Esophagus muscularis mucosa (tissue), 4 donors: Measurements from ENCODE around the gene PRB2. TPM values are rescaled to one million over a fixed set of nuclear protein-coding genes. Genes with fewer than 3 reads are reported as not detected.
"Not testable (repeated sequence)": the region's sequence is repeated elsewhere in the genome, so short reads cannot be mapped to it uniquely, and the experiment has no call there.

ENCODE experiments used
- DNase-seq: peaks from one replicate; pipeline ENCODE4 v3.0.0-alpha.2; 2017; ENCODE audit errors: extremely low spot score
- H3K27ac ChIP-seq, 4 donors: fragments of 200-600 bp; sonication (generic); replicated peaks in 1 of 4; 1 replicate in 3 of 4; 2 replicates in 1 of 4; pipeline ENCODE4 v1.5.1; 2016 to 2019; ENCODE audit warnings: mild to moderate bottlenecking in 1 of 4
- H3K27me3 ChIP-seq, 4 donors: fragments of 200-600 bp; sonication (generic); one replicate each; pipeline versions ENCODE4 v1.5.1 to v1.6.0; 2016 to 2019
- H3K36me3 ChIP-seq, 4 donors: fragments of 200-600 bp; sonication (generic); one replicate each; pipeline ENCODE4 v1.5.1; 2016 to 2019
- H3K4me1 ChIP-seq, 4 donors: fragments of 200-600 bp; sonication (generic); one replicate each; pipeline ENCODE4 v1.5.1; 2016 to 2019
- H3K4me3 ChIP-seq, 4 donors: fragments of 200-600 bp; sonication (generic); 1 replicate in 2 of 4; 2 replicates in 2 of 4; pipeline ENCODE4 v1.5.1; 2016 to 2019; ENCODE audit warnings: mild to moderate bottlenecking in 4 of 4, moderate library complexity in 1 of 4
- H3K9me3 ChIP-seq, 4 donors: fragments of 200-600 bp; sonication (generic); 1 replicate in 3 of 4; 2 replicates in 1 of 4; pipeline ENCODE4 v1.5.1; 2016 to 2019
- EP300 ChIP-seq: sonication (generic); formaldehyde crosslinking; IDR thresholded peaks from one replicate; pipeline ENCODE4 v1.6.1; 2017; ENCODE audit warnings: antibody characterized with exemption
- POLR2A ChIP-seq: fragments of 450-650 bp; IDR thresholded peaks from one replicate; pipeline ENCODE4 v1.6.1; 2017; ENCODE audit warnings: antibody characterized with exemption, moderate library complexity, mild to moderate bottlenecking, low read depth
- POLR2AphosphoS5 ChIP-seq, 2 donors: sonication (generic); formaldehyde crosslinking; IDR thresholded peaks; one replicate each; pipeline ENCODE4 v1.6.1; 2017; ENCODE audit warnings: antibody characterized with exemption in 2 of 2
- WGBS: methylation state at CpG from one replicate; pipeline ENCODE4 v1.1.5; 2018; 5-methylcytosine and 5-hydroxymethylcytosine counted together
- intact Hi-C: fragments of 100-400 bp; cut with DNase I; formaldehyde crosslinking; loops from one replicate; pipeline ENCODE4 v1.15.1; 2023
- total RNA-seq, 4 donors: library from RNA; depleted of rRNA; stranded (reverse); fragments of >200 nt; gene quantifications; one replicate each; pipeline versions ENCODE4 v1.1.0 to v1.2.1, GENCODE V29; 2016
- TF ChIP-seq, protein P1 (sequence below), 3 experiments: fragments of 200-600 bp in 2 of 3; fragments of 450-650 bp in 1 of 3; sonication (generic) in 2 of 3; IDR thresholded peaks; one replicate each; pipeline ENCODE4 v1.5.1; 2017 to 2019; ENCODE audit warnings: antibody characterized with exemption in 3 of 3, mild to moderate bottlenecking in 2 of 3, moderate library complexity in 1 of 3

PRB2 gene
- total RNA-seq, 4 donors from 2014 or later, result not detected

DNA sequence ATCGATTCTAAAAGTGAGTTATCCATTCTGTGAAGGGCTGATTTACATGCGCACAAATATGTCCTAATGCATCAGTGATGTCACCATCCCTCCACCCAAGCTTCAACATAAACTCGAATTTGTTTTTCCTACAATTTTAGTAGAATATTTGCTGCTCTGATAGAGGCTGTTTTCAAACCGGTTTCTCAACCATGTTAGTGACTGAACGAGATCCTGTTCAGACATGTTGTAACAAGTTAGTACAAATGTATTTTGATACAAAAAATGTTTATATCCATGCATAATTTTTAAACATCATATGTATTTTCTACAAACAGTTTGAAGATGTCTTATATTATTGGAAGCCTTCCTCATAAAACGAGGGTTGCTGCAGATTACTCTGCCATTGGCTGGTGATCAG, 12.7 kb upstream of the PRB2 start:
- no peak for DNase-seq
- intact Hi-C loops, result no loop called here
- WGBS, result 84% methylated on average over 6 of the region's 6 CpGs

DNA sequence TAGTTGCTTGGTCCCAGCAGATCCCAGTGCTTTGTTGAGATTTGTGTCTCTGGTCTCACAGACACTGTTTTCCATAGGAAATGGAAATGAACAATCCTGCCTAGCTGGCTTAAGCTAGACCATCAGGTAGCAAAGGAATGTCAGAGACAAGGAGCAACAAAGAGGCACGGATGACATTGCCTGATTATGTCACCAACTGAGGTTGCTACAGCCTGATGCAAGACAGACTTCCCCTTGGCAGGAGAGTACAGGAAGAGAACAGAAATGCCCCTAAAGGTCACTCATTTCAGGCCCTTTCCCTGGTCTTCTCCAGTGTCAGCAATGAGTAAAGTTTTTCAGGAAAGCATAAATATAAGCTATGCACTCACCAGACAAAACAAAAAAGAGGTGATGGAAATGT, 2.0 kb upstream of the PRB2 start:
- no peaks in the 10 kb centered on the region for H3K4me1 ChIP-seq
- H3K36me3 ChIP-seq, result no peaks in the 10 kb centered on the region
- intact Hi-C loops, result no loop called here
- TF ChIP-seq POLR2A (no peak), POLR2AphosphoS5 (IDR thresholded peaks at IDR 0.05) (no peak), EP300 (no peak)
- TF ChIP-seq, protein P1, sequence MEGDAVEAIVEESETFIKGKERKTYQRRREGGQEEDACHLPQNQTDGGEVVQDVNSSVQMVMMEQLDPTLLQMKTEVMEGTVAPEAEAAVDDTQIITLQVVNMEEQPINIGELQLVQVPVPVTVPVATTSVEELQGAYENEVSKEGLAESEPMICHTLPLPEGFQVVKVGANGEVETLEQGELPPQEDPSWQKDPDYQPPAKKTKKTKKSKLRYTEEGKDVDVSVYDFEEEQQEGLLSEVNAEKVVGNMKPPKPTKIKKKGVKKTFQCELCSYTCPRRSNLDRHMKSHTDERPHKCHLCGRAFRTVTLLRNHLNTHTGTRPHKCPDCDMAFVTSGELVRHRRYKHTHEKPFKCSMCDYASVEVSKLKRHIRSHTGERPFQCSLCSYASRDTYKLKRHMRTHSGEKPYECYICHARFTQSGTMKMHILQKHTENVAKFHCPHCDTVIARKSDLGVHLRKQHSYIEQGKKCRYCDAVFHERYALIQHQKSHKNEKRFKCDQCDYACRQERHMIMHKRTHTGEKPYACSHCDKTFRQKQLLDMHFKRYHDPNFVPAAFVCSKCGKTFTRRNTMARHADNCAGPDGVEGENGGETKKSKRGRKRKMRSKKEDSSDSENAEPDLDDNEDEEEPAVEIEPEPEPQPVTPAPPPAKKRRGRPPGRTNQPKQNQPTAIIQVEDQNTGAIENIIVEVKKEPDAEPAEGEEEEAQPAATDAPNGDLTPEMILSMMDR (IDR thresholded peaks at IDR 0.05), result no peak
- no peak overlapping the region for H3K27ac ChIP-seq
- no peak overlapping the region for H3K4me3 ChIP-seq
- H3K27me3 ChIP-seq, result no peaks in the 10 kb centered on the region
- no peak for DNase-seq
- 27% methylated on average over 1 of the region's 1 CpG for WGBS
- H3K9me3 ChIP-seq, result no peaks in the 10 kb centered on the region

More for the DNA sequence above, 12.7 kb upstream of the PRB2 start:
- Histone ChIP-seq H3K27me3 (no peaks in the 10 kb centered on the region), H3K27ac (no peak overlapping the region), H3K4me1 (no peaks in the 10 kb centered on the region), H3K4me3 (no peak overlapping the region), H3K36me3 (no peaks in the 10 kb centered on the region), H3K9me3 (no peaks in the 10 kb centered on the region)
- TF ChIP-seq POLR2AphosphoS5 (IDR thresholded peaks at IDR 0.05) (no peak), EP300 (no peak), POLR2A (no peak)
- TF ChIP-seq, protein P1 (IDR thresholded peaks at IDR 0.05), result no peak

DNA sequence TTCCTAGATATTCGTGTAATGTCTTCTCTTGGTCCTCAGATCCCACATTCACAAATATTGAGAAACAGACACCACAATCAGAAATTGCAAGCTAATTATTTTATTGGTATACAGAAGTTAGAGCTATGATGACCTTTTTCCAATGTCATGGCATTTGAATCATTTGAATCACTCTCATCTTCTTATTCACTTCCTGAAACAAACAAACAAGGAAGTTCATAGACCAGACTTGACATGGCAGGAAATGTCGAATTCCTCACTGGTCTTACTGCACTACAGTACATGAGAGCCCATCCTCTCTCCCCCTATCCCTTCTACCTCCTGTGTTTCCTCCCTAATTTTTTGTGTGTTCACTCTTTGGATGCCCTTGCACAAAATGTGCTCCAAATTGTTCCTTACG, 3.9 kb downstream of the PRB2 start:
- H3K9me3 ChIP-seq, DNase-seq, intact Hi-C loops, H3K4me1 ChIP-seq, H3K4me3 ChIP-seq, H3K27ac ChIP-seq, H3K27me3 ChIP-seq, H3K36me3 ChIP-seq: not testable (repeated sequence)
- WGBS, result 47% methylated on average over 3 of the region's 3 CpGs

DNA sequence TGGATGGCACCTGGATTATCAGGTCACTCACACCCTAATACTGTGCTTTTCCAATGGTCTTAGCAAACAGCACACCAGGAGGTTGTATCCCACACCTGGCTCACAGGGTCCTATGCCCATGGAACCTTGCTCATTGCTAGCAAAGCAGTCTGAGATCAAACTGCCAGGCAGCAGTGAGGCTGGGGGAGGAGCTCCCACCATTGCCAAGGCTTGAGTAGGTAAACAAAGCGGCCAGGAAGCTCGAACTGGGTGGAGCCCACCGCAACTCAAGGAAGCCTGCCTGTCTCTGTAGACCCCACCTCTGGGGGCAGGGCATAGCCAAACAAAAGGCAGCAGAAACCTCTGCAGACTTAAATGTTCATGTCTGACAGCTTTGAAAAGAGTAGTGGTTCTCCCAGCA, 17.9 kb downstream of the PRB2 start:
- intact Hi-C loops, H3K4me3 ChIP-seq, H3K27ac ChIP-seq, DNase-seq, H3K27me3 ChIP-seq, H3K4me1 ChIP-seq, H3K36me3 ChIP-seq: not testable (repeated sequence)
- 94% methylated on average over 3 of the region's 3 CpGs for WGBS
- peaks cover 0 to 27% (median 16%) of the 10 kb centered on the region in 4 donors for H3K9me3 ChIP-seq

DNA sequence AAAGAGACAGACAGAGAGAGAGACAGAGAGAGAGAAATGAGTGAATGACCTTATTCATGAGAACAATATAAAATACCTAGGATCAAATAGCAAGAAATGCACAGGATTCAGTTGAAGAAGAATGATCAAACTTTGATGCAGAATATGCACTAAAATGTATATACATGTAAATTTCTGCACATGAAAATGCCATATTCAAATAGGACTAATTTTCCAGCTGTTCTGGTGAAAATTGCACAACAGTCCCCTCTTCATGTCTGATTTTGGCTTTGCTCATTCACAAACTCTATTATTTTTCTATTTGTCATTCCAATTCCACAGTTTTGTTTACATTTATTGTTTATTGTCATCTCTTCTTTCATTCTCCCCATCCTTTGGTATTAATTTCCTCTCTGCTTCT, 34.2 kb downstream of the PRB2 start:
- Histone ChIP-seq H3K27me3 (no peaks in the 10 kb centered on the region), H3K27ac (no peak overlapping the region), H3K4me3 (no peak overlapping the region), H3K36me3 (no peaks in the 10 kb centered on the region), H3K9me3 (no peaks in the 10 kb centered on the region), H3K4me1 (no peaks in the 10 kb centered on the region)
- DNase-seq, result no peak
- TF ChIP-seq POLR2A (no peak), EP300 (no peak), POLR2AphosphoS5 (IDR thresholded peaks at IDR 0.05) (no peak)
- TF ChIP-seq, protein P1 (IDR thresholded peaks at IDR 0.05), result no peak
- intact Hi-C loops, result no loop called here

DNA sequence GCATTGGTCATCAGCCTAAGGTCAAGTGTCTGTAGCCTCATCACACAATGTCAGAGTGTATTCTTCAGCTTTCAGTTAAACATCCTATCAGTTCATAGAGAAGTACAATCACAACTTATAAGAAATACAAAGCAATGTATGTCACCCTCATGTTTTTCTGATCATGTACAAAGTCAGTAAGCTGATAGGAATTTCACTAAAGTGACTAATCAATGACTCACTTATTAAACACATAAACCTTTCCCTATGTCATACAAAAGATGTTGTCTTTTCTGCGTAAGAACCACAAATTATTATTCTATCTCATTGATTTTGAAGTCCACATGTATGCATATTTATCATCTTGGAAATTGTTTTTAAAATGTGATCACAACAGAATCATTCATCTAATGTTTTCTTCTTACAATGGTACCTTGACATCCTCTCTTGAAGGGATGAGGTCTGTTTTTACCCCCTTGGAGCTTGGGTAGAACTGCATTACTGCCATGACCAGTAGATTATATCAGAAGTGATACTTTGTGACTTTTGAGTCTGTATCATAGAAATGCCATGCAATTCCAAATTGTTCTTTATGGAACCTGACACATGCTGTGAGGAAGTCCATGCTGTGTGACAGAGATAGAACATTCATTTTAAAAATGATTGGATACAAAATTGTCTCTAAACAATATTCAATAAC, 35.0 kb downstream of the PRB2 start:
- H3K9me3 ChIP-seq, H3K4me1 ChIP-seq, H3K4me3 ChIP-seq, H3K36me3 ChIP-seq, H3K27ac ChIP-seq, DNase-seq, intact Hi-C loops, H3K27me3 ChIP-seq: not testable (repeated sequence)
- 87% methylated on average over 1 of the region's 1 CpG for WGBS

DNA sequence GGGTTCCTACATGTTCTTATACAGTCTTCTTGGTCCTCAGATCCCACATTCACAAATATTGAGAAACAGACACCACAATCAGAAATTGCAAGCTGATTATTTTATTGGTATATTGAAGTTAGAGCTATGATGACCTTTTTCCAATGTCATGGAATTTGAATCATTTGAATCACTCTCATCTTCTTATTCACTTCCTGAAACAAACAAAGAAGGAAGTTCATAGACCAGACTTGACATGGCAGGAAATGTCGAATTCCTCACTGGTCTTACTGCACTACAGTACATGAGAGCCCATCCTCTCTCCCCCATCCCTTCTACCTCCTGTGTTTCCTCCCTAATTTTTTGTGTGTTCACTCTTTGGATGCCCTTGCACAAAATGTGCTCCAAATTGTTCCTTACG, 43.6 kb downstream of the PRB2 start:
- whole genome bisulfite sequencing, result 65% methylated on average over 2 of the region's 2 CpGs
- H3K27me3 ChIP-seq, H3K4me3 ChIP-seq, DNase-seq, H3K4me1 ChIP-seq, H3K36me3 ChIP-seq, intact Hi-C loops, H3K9me3 ChIP-seq, H3K27ac ChIP-seq: not testable (repeated sequence)
